GM18498 (cell line): ENCODE measurements around the gene DGAT2.
"Not testable (repeated sequence)": the region's sequence is repeated elsewhere in the genome, so short reads cannot be mapped to it uniquely, and the experiment has no call there.

ENCODE experiments used
- ATAC-seq: cut with Tn5 transposase; IDR thresholded peaks from one replicate; pipeline ENCODE4 v1.9.1; 2021; ENCODE audit warnings: mild to moderate bottlenecking, moderate library complexity; ENCODE audit not compliant: unreplicated experiment

The DGAT2 gene

GRCh38 chr11:75748729-75749273, 19.8 kb upstream of the DGAT2 start:
- not testable (repeated sequence) for ATAC-seq

DNA sequence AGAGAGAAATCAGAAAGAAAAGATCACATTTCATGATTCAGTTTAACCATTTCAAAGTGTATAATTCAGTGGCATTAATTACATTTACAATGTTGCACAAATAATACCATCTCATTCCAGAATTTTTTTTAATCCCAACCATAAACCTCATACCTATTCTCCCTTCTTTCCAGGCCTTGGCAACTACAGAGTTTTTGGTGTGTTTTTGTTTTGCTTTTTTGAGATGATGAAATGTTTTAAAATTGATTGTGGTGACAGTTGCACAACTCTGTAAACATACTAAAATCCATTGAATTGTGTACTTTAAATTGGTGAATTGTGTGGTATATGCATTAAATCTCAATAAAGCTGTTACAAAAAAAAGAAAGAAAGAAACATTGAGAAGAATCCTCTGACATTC, 13.6 kb upstream of the DGAT2 start:
- ATAC-seq, result not testable (repeated sequence)

GRCh38 chr11:75757651-75758050, 10.9 kb upstream of the DGAT2 start:
- no peak for ATAC-seq

DNA sequence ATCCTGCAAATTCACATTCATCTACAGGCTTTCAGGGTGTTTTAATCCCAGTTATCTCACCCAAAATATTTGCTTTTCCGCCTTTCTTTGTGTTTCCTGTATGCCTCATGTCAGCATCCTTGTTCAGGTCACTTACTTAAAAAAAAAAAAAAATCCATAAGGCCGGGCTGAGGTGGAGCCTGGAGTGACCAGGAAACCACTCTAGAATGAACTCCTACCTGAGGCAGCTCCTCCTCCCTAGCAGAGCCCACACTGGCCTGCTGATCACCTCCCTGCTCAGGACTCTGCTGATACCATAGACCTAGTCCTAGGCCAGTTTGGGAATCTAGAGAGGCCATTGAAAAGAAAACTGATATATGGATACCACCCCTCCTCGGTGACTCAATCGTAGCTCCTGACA, 8.7 kb upstream of the DGAT2 start:
- ATAC-seq, result no peak

- no peak for ATAC-seq
Observed at GRCh38 chr11:75760243-75760642, 8.3 kb upstream of the DGAT2 start.

- ATAC-seq, result no peak
Observed at GRCh38 chr11:75760710-75761493, 7.7 kb upstream of the DGAT2 start.

DNA sequence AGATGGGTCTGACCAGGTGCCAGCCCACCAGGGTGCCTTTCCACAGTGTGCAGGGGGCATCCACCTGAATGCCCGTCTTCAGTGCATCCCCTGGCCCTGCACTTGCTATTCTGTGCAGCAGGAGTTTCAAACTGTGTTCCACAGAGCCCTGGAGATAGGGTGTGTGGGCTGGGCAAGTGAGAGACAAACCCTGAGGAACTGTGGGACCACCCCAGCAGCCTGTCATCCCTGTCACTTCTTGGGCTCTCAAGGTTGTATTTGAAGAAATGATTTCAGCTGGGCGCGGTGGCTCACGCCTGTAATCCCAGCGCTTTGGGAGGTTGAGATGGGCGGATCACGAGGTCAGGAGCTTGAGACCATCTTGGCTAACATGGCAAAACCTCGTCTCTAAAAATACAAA, 6.4 kb upstream of the DGAT2 start:
- ATAC-seq, result no peak

DNA sequence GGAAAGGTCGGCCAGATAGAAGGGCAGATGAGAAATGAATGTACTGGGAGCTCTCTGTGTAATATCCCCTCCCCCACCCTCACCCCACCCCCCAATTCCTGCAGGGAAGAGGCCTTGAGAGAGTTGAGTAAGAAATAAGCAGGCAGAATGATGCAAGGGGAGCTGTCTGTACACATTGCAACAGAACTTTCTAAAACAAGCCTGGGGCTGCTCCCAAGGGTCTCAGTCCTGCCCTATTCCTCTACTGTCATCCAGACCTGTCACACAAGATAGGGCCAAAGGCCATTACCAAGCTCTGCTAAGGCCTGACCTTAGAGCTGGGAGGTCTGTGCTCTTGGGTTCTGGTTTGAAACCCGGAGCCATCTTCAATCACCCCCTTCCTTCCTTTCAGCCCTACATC, 5.7 kb upstream of the DGAT2 start:
- ATAC-seq, result no peak

DNA sequence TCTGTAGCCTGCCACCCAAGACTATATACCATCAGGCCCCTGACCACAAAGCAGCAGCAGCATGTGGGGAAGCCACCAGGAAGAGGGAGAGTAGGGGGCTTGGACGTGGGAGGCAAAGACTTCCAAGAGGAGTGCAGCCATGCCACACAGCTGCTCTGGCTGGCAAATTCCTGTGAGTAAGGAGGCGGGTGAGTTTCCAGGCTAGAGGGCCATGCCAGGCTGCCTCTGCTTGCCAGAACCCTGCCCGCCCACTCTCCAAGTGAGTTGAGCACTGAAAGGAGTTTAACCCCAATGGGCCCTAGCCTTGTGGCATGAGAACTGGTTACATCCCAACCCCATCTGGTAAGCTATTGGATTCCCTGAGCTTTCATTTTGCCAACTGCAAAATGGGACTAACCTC, 4.7 kb upstream of the DGAT2 start:
- ATAC-seq, result no peak

- ATAC-seq, result no peak
Observed at GRCh38 chr11:75765116-75765515, 3.5 kb upstream of the DGAT2 start.

- ATAC-seq, result no peak
Observed at GRCh38 chr11:75766443-75767227, 1.9 kb upstream of the DGAT2 start.

GRCh38 chr11:75767228-75767572, 1.4 kb upstream of the DGAT2 start:
- no peak for ATAC-seq

GRCh38 chr11:75767793-75768111, 826 bp upstream of the DGAT2 start:
- no peak for ATAC-seq

DNA sequence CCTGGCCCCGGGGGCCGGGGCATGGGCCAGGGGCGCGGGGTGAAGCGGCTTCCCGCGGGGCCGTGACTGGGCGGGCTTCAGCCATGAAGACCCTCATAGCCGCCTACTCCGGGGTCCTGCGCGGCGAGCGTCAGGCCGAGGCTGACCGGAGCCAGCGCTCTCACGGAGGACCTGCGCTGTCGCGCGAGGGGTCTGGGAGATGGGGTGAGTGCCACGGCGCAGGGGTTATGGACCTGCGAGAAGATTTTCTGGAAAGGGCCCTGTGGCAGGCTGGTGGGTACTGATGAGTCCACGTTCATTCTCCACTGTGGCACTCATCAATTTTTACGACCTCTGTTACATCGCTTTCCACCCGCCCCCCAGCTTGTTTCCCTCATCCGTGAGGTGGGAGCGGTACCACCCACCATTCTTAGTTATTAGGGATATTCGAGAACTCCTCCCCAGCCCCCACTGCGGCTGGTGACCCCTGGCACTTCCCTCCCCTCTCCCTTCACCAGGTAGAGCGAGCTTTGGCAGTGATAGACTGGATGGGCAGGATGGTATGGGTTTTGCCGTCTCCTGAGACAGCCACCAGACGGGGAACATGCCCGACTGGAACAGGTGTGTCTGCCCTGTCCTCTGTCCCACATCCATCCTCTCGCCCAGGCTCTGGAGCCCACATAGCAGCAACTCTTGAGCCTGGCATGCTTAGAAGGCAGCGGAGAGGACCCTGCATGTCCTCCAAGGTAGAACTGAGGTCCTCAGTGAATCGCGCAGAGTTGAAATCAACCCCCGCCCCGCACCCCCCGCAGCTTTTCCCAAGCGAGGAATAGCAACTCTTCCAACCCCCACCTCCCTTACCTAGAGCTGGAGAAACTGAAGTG, 562 bp downstream of the DGAT2 start:
- no peak for ATAC-seq

GRCh38 chr11:75770102-75770501, 1.5 kb downstream of the DGAT2 start:
- ATAC-seq, result no peak

DNA sequence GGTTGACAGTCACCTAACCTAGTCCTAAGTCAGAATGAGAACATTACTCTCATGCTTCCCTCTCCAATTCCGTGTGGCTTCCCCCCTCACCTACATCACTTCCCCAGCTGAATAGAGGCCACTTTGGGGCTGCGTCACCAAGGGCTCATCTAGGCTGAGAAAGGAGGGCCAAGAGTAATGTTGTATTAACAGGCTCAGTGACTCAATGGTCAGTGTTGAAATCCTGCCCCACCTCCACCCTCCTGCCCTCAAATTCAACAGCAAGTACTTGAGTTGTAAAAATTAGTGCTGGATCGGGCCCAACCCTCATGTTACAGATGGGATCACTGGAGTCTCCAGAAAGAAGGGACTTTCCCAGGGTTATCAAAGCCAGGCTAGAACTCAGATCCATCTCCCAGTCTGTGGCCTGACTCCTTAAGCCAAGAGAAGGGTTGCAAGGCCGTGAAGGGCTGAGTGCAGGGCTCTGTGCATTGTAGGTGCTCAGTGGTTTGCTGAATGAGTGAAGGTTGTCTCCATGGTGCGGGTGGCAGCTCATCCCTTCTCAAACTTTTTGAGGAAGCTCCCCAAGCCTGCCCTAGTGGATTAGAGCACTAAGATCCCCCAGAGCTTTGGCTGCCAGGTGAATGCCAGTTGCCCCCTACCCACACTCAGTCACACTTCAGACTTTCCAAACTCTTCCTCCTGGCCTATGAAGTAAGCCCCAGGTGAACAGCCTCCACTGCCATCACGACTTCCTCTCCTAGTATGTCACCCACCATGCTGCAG, 3.2 kb downstream of the DGAT2 start:
- ATAC-seq, result no peak

DNA sequence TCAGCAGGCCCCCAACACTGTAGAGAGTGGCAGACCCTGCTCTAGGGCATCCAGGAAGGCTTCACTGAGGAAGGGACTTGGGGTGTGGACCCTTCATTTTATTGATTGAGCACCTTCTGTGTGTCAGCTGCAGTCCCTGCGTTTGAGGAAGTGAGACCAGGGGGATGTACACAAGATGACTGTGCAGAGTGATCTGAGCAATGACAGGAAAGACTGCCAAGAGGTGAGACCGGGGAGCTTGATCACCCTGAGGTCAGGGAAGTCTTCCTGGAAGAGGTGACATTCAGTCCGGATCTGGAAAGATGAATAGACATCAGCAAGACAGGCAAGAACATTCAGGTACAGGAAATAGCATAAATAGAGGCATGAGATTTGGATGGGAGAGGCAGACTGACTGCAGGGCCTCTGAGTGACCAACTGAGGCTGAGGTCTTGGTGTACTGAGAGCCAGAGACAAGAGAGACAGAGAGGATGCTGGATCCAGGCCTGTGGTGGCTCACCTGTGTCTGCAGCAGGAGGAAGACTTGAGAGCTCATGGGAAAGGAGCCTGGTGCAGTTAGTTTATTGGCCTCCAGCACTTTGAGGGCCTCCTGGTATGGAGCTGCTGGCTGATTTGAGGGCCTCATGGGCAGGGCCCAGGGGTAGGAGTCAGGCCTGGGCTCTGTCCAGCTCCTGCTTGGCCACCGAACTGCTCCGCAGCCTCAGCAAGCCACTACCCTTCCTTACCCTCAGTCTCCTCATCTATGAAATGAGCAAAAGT, 5.2 kb downstream of the DGAT2 start:
- peak; percentile 86 for ATAC-seq

GRCh38 chr11:75775056-75775455, 6.5 kb downstream of the DGAT2 start:
- ATAC-seq, result no peak

- ATAC-seq, result no peak
Observed at GRCh38 chr11:75776546-75776945, 8.0 kb downstream of the DGAT2 start.
